ENCODE results near the gene IRF3. TPM values are rescaled to one million over a fixed set of nuclear protein-coding genes. Genes with fewer than 3 reads are reported as not detected.

The IRF3 gene
- total and polyA plus RNA-seq, 7 donors = 28.2 to 125 (median 50.9) TPM

DNA sequence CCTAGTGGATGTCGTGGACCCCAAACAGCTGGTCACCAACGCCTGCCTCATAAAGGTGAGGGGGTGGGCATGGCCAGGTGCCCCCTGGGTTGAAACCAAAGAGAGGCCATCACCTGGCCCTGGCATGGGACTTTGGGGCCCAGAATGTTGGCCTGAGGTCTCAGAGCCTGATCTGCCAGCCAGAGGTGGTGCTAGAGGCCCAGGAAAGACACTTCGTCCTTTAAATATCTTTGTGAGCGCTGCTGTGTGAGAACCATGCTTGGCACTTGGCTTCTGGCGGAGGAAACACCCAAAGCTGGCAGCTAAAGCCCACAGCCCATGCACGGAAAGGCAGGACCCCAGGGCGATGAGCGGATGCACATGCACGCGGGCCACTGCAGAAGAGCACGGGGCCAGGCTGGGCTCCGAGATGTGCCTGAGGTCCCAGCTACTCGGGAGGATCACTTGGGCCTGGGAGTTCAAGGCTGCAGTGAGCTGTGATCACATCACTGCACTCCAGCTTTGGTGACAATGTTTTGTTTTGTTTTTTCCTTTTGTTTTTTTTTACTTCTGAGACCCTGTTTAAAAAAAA lies 19.4 kb upstream of the IRF3 start:
- no peak for DNase-seq
- peaks cover 0 to 15% (median 13%) of the 10 kb centered on the region in 3 donors for H3K27me3 ChIP-seq
- H3K4me3 ChIP-seq = no peak overlapping the region
- H3K9me3 ChIP-seq = no peaks in the 10 kb centered on the region
- no peak overlapping the region for H3K27ac ChIP-seq
- TF ChIP-seq, protein P1, sequence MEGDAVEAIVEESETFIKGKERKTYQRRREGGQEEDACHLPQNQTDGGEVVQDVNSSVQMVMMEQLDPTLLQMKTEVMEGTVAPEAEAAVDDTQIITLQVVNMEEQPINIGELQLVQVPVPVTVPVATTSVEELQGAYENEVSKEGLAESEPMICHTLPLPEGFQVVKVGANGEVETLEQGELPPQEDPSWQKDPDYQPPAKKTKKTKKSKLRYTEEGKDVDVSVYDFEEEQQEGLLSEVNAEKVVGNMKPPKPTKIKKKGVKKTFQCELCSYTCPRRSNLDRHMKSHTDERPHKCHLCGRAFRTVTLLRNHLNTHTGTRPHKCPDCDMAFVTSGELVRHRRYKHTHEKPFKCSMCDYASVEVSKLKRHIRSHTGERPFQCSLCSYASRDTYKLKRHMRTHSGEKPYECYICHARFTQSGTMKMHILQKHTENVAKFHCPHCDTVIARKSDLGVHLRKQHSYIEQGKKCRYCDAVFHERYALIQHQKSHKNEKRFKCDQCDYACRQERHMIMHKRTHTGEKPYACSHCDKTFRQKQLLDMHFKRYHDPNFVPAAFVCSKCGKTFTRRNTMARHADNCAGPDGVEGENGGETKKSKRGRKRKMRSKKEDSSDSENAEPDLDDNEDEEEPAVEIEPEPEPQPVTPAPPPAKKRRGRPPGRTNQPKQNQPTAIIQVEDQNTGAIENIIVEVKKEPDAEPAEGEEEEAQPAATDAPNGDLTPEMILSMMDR (IDR thresholded peaks at IDR 0.05) = no peak
- TF ChIP-seq EP300 (IDR thresholded peaks at IDR 0.05) = no peak
- 89 to 93% methylated on average over 13 of the region's 13 CpGs for WGBS, 2 donors
- H3K36me3 ChIP-seq = peaks cover 20 to 74% (median 54%) of the 10 kb centered on the region in 4 donors
- intact Hi-C loops (cut with DNase I) = no loop called here
- peaks cover 0 to 28% (median 25%) of the 10 kb centered on the region in 4 donors for H3K4me1 ChIP-seq

DNA sequence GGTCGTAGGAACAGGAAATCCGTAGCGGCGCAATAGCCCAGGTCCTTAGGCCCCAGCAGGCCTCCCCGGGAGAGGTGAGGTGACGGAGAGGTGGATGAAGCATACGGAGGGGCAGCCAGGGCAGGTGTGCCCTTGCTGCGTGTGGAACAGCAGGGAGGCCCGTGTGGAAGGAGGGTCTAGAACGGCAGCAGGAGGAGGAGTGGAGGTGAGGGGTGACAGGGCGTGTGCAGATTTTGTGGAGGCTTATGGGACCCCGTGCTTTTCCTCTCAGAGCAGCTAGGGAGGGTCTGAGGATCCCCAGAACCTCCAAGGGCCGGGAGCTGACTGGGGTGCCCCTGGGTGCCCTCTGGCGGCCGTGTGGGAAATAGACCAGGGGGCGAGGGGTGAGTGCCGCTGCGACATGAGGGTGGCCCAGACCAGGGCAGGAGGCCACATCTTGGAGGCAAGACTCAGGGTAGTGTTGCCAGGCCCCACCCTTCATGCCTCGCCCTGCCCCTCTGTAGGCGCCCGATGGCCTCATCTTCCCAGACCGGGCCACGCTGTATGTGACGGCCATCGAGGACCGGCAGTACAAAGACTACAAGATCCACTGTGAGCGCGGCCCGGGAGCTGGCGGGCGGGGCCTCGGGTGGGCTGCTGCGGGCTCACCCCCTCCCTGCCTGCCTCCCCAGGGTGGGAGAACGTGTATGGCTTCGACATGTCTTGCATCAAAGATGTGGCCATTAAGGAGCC lies 18.8 kb upstream of the IRF3 start:
- intact Hi-C loops (cut with DNase I) = no loop called here
- 71 to 85% methylated on average over 35 of the region's 35 CpGs for WGBS, 2 donors
- H3K27ac ChIP-seq = no peak overlapping the region
- no peak overlapping the region for H3K4me3 ChIP-seq
- H3K27me3 ChIP-seq = peaks cover 0 to 8% (median 7%) of the 10 kb centered on the region in 3 donors
- H3K36me3 ChIP-seq = peaks cover 20 to 74% (median 54%) of the 10 kb centered on the region in 4 donors
- TF ChIP-seq, protein P1 (IDR thresholded peaks at IDR 0.05) = peak in 2 of 4 experiments; percentile 11 to 27
- TF ChIP-seq POLR2AphosphoS5 (IDR thresholded peaks at IDR 0.05) = no peak
- peaks cover 0 to 28% (median 25%) of the 10 kb centered on the region in 4 donors for H3K4me1 ChIP-seq
- no peaks in the 10 kb centered on the region for H3K9me3 ChIP-seq
- DNase-seq = no peak

GRCh38 chr19:49683814-49684250 lies 18.2 kb upstream of the IRF3 start:
- no peaks in the 10 kb centered on the region for H3K9me3 ChIP-seq
- H3K27me3 ChIP-seq = peaks cover 0 to 2% (median under 1%) of the 10 kb centered on the region in 3 donors
- DNase-seq = no peak
- TF ChIP-seq POLR2A (IDR thresholded peaks at IDR 0.05) (no peak), EP300 (IDR thresholded peaks at IDR 0.05) (no peak), POLR2AphosphoS5 (IDR thresholded peaks at IDR 0.05) (no peak)
- TF ChIP-seq, protein P1 (IDR thresholded peaks at IDR 0.05) = no peak
- H3K4me3 ChIP-seq = no peak overlapping the region
- whole genome bisulfite sequencing, 2 donors = 94 to 95% methylated on average over 18 of the region's 18 CpGs
- H3K4me1 ChIP-seq = peaks cover 0 to 30% (median 25%) of the 10 kb centered on the region in 4 donors
- no peak overlapping the region for H3K27ac ChIP-seq
- intact Hi-C loops (cut with DNase I) = no loop called here
- H3K36me3 ChIP-seq = peaks cover 20 to 74% (median 54%) of the 10 kb centered on the region in 4 donors

DNA sequence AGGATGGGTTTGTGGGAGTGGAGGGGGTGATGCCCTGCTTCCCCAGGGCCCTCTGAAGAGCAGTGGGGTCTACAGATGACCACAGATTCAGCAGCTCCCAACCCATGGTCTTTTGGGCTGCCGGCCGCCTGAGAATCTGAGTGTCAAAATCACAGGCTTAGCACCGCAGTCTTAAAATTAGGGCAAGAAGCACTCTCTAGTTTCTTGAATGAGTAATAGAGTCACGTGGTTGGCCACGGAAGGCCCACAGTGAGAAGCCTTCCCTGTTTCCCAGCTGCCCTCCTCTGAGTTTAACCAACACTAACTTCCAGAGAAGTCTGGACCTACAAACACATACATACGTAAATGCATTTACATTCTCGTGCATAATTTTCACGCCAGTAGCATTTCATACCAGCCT lies 16.6 kb upstream of the IRF3 start:
- Histone ChIP-seq H3K9me3 (no peaks in the 10 kb centered on the region), H3K4me1 (peaks cover 0 to 41% (median 38%) of the 10 kb centered on the region in 4 donors), H3K27ac (no peak overlapping the region), H3K27me3 (no peaks in the 10 kb centered on the region), H3K36me3 (peaks cover 20 to 65% (median 47%) of the 10 kb centered on the region in 4 donors), H3K4me3 (no peak overlapping the region)
- WGBS, 2 donors = 91 to 92% methylated on average over 8 of the region's 8 CpGs
- intact Hi-C loops (cut with DNase I) = no loop called here
- TF ChIP-seq POLR2A (IDR thresholded peaks at IDR 0.05) (no peak), EP300 (IDR thresholded peaks at IDR 0.05) (no peak), POLR2AphosphoS5 (IDR thresholded peaks at IDR 0.05) (no peak)
- TF ChIP-seq, protein P1 (IDR thresholded peaks at IDR 0.05) = no peak
- DNase-seq = no peak

All from sigmoid colon (tissue), 7 donors.